Suprapubic skin (tissue), 4 donors: ENCODE measurements around the gene CARD10.

ENCODE experiments used
- POLR2A ChIP-seq, 2 donors: fragments of 450-650 bp; IDR thresholded peaks; one replicate each; pipeline ENCODE4 v1.6.1; 2017; ENCODE audit warnings: antibody characterized with exemption in 2 of 2, mild to moderate bottlenecking in 2 of 2, moderate library complexity in 2 of 2
- POLR2AphosphoS5 ChIP-seq, 3 donors: sonication (generic); formaldehyde crosslinking; IDR thresholded peaks; one replicate each; pipeline ENCODE4 v1.6.1; 2017; ENCODE audit warnings: antibody characterized with exemption in 3 of 3
- TF ChIP-seq, protein P1 (sequence below), 2 donors: fragments of 200-600 bp in 1 of 2; fragments of 450-650 bp in 1 of 2; sonication (generic) in 1 of 2; IDR thresholded peaks; one replicate each; pipeline ENCODE4 v1.5.1; 2016 to 2019; ENCODE audit warnings: antibody characterized with exemption in 2 of 2, mild to moderate bottlenecking in 1 of 2, moderate library complexity in 1 of 2

DNA sequence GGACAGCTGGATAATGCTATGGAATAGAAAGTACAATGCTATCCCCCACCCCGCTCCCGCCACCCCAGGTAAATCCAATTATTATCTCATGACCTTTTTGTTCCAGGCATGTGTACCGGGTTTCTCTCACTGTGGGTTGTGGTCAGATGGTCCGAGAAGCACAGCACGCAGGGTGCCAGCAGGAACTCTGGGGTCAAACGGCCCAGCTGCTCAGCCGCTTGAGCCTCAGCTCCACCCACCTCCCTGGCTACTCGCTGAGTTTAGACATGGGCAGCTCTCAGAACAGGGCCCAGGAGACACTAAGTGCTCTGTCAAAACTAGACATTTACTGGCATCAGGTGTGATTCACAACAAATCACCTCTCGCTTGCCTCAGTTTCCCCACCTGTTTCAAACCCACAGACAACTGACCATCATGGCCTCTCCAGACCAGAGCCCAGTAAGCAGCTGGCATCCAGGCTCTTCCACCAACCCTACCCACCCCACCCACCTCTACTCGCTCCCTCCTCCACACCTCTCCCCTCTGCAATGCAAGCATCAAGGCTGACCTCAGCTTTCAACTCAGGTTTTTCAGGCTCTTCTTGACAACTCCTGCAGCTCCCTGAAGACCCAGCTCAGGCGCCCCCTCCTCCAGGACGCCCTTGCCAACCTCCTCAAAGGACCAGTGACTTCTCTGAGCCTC lies 20.0 kb downstream of the CARD10 start:
- TF ChIP-seq, protein P1, sequence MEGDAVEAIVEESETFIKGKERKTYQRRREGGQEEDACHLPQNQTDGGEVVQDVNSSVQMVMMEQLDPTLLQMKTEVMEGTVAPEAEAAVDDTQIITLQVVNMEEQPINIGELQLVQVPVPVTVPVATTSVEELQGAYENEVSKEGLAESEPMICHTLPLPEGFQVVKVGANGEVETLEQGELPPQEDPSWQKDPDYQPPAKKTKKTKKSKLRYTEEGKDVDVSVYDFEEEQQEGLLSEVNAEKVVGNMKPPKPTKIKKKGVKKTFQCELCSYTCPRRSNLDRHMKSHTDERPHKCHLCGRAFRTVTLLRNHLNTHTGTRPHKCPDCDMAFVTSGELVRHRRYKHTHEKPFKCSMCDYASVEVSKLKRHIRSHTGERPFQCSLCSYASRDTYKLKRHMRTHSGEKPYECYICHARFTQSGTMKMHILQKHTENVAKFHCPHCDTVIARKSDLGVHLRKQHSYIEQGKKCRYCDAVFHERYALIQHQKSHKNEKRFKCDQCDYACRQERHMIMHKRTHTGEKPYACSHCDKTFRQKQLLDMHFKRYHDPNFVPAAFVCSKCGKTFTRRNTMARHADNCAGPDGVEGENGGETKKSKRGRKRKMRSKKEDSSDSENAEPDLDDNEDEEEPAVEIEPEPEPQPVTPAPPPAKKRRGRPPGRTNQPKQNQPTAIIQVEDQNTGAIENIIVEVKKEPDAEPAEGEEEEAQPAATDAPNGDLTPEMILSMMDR (IDR thresholded peaks at IDR 0.05): no peak
- no peak for TF ChIP-seq POLR2A (IDR thresholded peaks at IDR 0.05)
- TF ChIP-seq POLR2AphosphoS5 (IDR thresholded peaks at IDR 0.05): no peak
